ENCODE measurements around the gene IWS1. TPM values are rescaled to one million over a fixed set of nuclear protein-coding genes. Genes with fewer than 3 reads are reported as not detected.

IWS1 gene
- total RNA-seq, 2 donors from 2014 or later = 32.4 to 37.8 TPM

- peak; percentile 52 for DNase-seq
- H3K27ac ChIP-seq = no peak overlapping the region
- no peak for TF ChIP-seq CTCF (IDR thresholded peaks at IDR 0.05)
Observed at GRCh38 chr2:127516041-127516762, 10.1 kb downstream of the IWS1 start.

GRCh38 chr2:127515383-127515915, 10.8 kb downstream of the IWS1 start:
- intact Hi-C loops (cut with DNase I) = no loop called here
- no peak for TF ChIP-seq CTCF (IDR thresholded peaks at IDR 0.05)
- H3K27ac ChIP-seq = no peak overlapping the region
- H3K4me1 ChIP-seq = no peaks in the 10 kb centered on the region
- H3K27me3 ChIP-seq = no peaks in the 10 kb centered on the region
- no peak for DNase-seq
- no peaks in the 10 kb centered on the region for H3K9me3 ChIP-seq
- no peaks in the 10 kb centered on the region for H3K36me3 ChIP-seq
- no peak overlapping the region for H3K4me3 ChIP-seq
- peak overlapping the region in 1 of 2 donors; percentile 31 for H3K9ac ChIP-seq (ENCODE audit: low read depth in 2 of 2, low read length in 2 of 2)

More at GRCh38 chr2:127516041-127516762, 10.1 kb downstream of the IWS1 start:
- H3K36me3 ChIP-seq = no peaks in the 10 kb centered on the region
- no peak overlapping the region for H3K4me3 ChIP-seq
- H3K9me3 ChIP-seq = no peaks in the 10 kb centered on the region
- no peaks in the 10 kb centered on the region for H3K27me3 ChIP-seq
- peak overlapping the region in 1 of 2 donors; percentile 31 for H3K9ac ChIP-seq (ENCODE audit: low read depth in 2 of 2, low read length in 2 of 2)
- intact Hi-C loops (cut with DNase I) = no loop called here
- no peaks in the 10 kb centered on the region for H3K4me1 ChIP-seq

- intact Hi-C loops (cut with DNase I) = no loop called here
- DNase-seq = no peak
- no peak overlapping the region for H3K4me3 ChIP-seq
- no peak for TF ChIP-seq CTCF (IDR thresholded peaks at IDR 0.05)
- H3K4me1 ChIP-seq = no peaks in the 10 kb centered on the region
- no peaks in the 10 kb centered on the region for H3K9me3 ChIP-seq
- no peaks in the 10 kb centered on the region for H3K27me3 ChIP-seq
- no peak overlapping the region for H3K27ac ChIP-seq
- H3K36me3 ChIP-seq = no peaks in the 10 kb centered on the region
- no peak overlapping the region for H3K9ac ChIP-seq (ENCODE audit: low read depth in 2 of 2, low read length in 2 of 2)
Observed at GRCh38 chr2:127514485-127514884, 11.8 kb downstream of the IWS1 start.

- H3K4me1 ChIP-seq = no peaks in the 10 kb centered on the region
- no peak overlapping the region for H3K4me3 ChIP-seq
- no peaks in the 10 kb centered on the region for H3K9me3 ChIP-seq
- H3K9ac ChIP-seq (ENCODE audit: low read depth in 2 of 2, low read length in 2 of 2) = no peak overlapping the region
- no peak for DNase-seq
- H3K27me3 ChIP-seq = no peaks in the 10 kb centered on the region
- TF ChIP-seq CTCF (IDR thresholded peaks at IDR 0.05) = no peak
- H3K36me3 ChIP-seq = no peaks in the 10 kb centered on the region
- intact Hi-C loops (cut with DNase I) = no loop called here
- H3K27ac ChIP-seq = no peak overlapping the region
Observed at GRCh38 chr2:127514076-127514475, 12.2 kb downstream of the IWS1 start.

GRCh38 chr2:127512362-127512761, 13.9 kb downstream of the IWS1 start:
- no peak overlapping the region for H3K27ac ChIP-seq
- H3K4me3 ChIP-seq = no peak overlapping the region
- no peaks in the 10 kb centered on the region for H3K36me3 ChIP-seq
- intact Hi-C loops (cut with DNase I) = no loop called here
- no peak for TF ChIP-seq CTCF (IDR thresholded peaks at IDR 0.05)
- no peak overlapping the region for H3K9ac ChIP-seq (ENCODE audit: low read depth in 2 of 2, low read length in 2 of 2)
- no peaks in the 10 kb centered on the region for H3K4me1 ChIP-seq
- H3K27me3 ChIP-seq = no peaks in the 10 kb centered on the region
- H3K9me3 ChIP-seq = no peaks in the 10 kb centered on the region
- no peak for DNase-seq
